Vagina (tissue), 2 donors: Measurements from ENCODE around the gene MAN1C1.

ENCODE experiments used
- CTCF ChIP-seq, 3 experiments: fragments of 450-650 bp in 2 of 3; fragments of 200-600 bp in 1 of 3; sonication (generic) in 1 of 3; IDR thresholded peaks; one replicate each; pipeline ENCODE4 v1.5.1; 2017 to 2019; ENCODE audit warnings: antibody characterized with exemption in 3 of 3, mild to moderate bottlenecking in 2 of 3, moderate library complexity in 2 of 3
- POLR2A ChIP-seq, 2 donors: fragments of 450-650 bp; IDR thresholded peaks; one replicate each; pipeline ENCODE4 v1.6.1; 2017; ENCODE audit warnings: antibody characterized with exemption in 2 of 2, mild to moderate bottlenecking in 2 of 2, moderate library complexity in 2 of 2
- POLR2AphosphoS5 ChIP-seq, 2 donors: sonication (generic); formaldehyde crosslinking; IDR thresholded peaks; one replicate each; pipeline ENCODE4 v1.9.0; 2017; ENCODE audit warnings: antibody characterized with exemption in 2 of 2, mild to moderate bottlenecking in 2 of 2, low read depth in 1 of 2; ENCODE audit not compliant: insufficient read depth in 1 of 2

GRCh38 chr1:25731148-25731547 lies 114.6 kb downstream of the MAN1C1 start:
- no peak for TF ChIP-seq POLR2A (IDR thresholded peaks at IDR 0.05)
- TF ChIP-seq POLR2AphosphoS5 (IDR thresholded peaks at IDR 0.05; ENCODE audit: insufficient read depth in 1 of 2, low read depth in 1 of 2) = no peak
- TF ChIP-seq CTCF (IDR thresholded peaks at IDR 0.05) = no peak
